ENCODE results near the gene SLC9A7. TPM values are rescaled to one million over a fixed set of nuclear protein-coding genes. Genes with fewer than 3 reads are reported as not detected.

SLC9A7 gene
- total and polyA plus RNA-seq, 2 of the 13 experiments (the other 11 are each of a cell fraction or from before 2014, with no cell fraction given), result 5.8 to 7.2 TPM

- ChIA-PET CTCF (ENCODE audit: low intra/inter-chr PET ratio, low total read pairs) (no interaction called here), POLR2A (no interaction called here)
- in situ Hi-C loops (cut with HindIII; ENCODE audit: extremely low pct_ligation_motif_present, low pct_unique_long_range_greater_than_20kb) (no loop called here), intact Hi-C loops (cut with micrococcal nuclease; ENCODE audit: unreplicated experiment) (loop anchor here (5.0 kb wide), 1 partner anchor 71 kb away; the partner anchor contains the start of gene CHST7)
- no peaks in the 10 kb centered on the region for H4K20me1 ChIP-seq (ENCODE audit: insufficient read depth, low read length)
- no peaks in the 10 kb centered on the region for H3K9me3 ChIP-seq (ENCODE audit: low read length)
- no TSS peak for BruUV-seq (replicated peaks)
- no peak for DNase-seq (ENCODE audit: low spot score)
- no peaks in the 10 kb centered on the region for H3K79me2 ChIP-seq (ENCODE audit: insufficient read depth, low read length)
- TF ChIP-seq AKAP8 (CRISPR knock-in tag; IDR thresholded peaks at IDR 0.05) (no peak), ZNF10 (CRISPR knock-in tag; IDR thresholded peaks at IDR 0.05; ENCODE audit: borderline replicate concordance, low read depth) (no peak), GATAD1 (CRISPR knock-in tag; IDR thresholded peaks at IDR 0.05) (no peak), KLF11 (CRISPR knock-in tag; IDR thresholded peaks at IDR 0.05) (no peak), ZNF570 (CRISPR knock-in tag; IDR thresholded peaks at IDR 0.05; ENCODE audit: borderline replicate concordance) (no peak), REXO4 (CRISPR knock-in tag; IDR thresholded peaks at IDR 0.05; ENCODE audit: borderline replicate concordance) (no peak), ZNF274 (CRISPR knock-in tag; IDR thresholded peaks at IDR 0.05) (no peak), ZNF850 (CRISPR knock-in tag; conservative IDR thresholded peaks at IDR 0.05) (no peak), CENPX (CRISPR knock-in tag; IDR thresholded peaks at IDR 0.05) (no peak), ZNF407 (CRISPR knock-in tag; IDR thresholded peaks at IDR 0.05; ENCODE audit: not compliant biosample characterization) (no peak), ZNF83 (CRISPR knock-in tag; IDR thresholded peaks at IDR 0.05; ENCODE audit: borderline replicate concordance) (no peak), PHF5A (CRISPR knock-in tag; IDR thresholded peaks at IDR 0.05; ENCODE audit: low read depth, unreplicated experiment) (no peak), ZBTB20 (CRISPR knock-in tag; IDR thresholded peaks at IDR 0.05; ENCODE audit: borderline replicate concordance, low read depth) (no peak), ZNF790 (CRISPR knock-in tag; IDR thresholded peaks at IDR 0.05; ENCODE audit: borderline replicate concordance) (no peak), HOXA9 (CRISPR knock-in tag; IDR thresholded peaks at IDR 0.05; ENCODE audit: borderline replicate concordance) (no peak), GTF3A (CRISPR knock-in tag; conservative IDR thresholded peaks at IDR 0.05) (no peak), FLYWCH1 (CRISPR knock-in tag; IDR thresholded peaks at IDR 0.05) (no peak)
- TF ChIP-seq, protein P1, sequence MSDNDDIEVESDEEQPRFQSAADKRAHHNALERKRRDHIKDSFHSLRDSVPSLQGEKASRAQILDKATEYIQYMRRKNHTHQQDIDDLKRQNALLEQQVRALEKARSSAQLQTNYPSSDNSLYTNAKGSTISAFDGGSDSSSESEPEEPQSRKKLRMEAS (IDR thresholded peaks at IDR 0.05), result no peak
- no peaks in the 10 kb centered on the region for H3K27me3 ChIP-seq (ENCODE audit: control insufficient read depth in 1 of 2, insufficient read depth in 2 of 2, low read length in 2 of 2)
- H3K36me3 ChIP-seq (replicated peaks in 1 of 2; ENCODE audit: control insufficient read depth in 1 of 2, insufficient read depth in 2 of 2, low read length in 2 of 2), result no peaks in the 10 kb centered on the region
- H3K4me1 ChIP-seq (ENCODE audit: insufficient read depth, low read length), result no peaks in the 10 kb centered on the region
- H3K27ac ChIP-seq (ENCODE audit: extremely low read length, insufficient read depth, low read length), result no peak overlapping the region
- FAIRE-seq, result no peak
- no peak overlapping the region for H3K9ac ChIP-seq (ENCODE audit: insufficient read depth, low read depth, low read length)
- no peak overlapping the region for H3K4me2 ChIP-seq (ENCODE audit: low read depth, low read length)
- no peak overlapping the region for H2AFZ ChIP-seq (ENCODE audit: low read length)
- H3K4me3 ChIP-seq (replicated peaks in 1 of 3; ENCODE audit: insufficient read depth in 1 of 3, low read depth in 2 of 3, low read length in 3 of 3), result no peak overlapping the region
- no peak for ATAC-seq
- WGBS (ENCODE audit: low lambda C conversion rate), result 85% methylated on average over 3 of the region's 3 CpGs
Measured at GRCh38 chrX:46643636-46644035, 115.3 kb downstream of the SLC9A7 start.

Measured in HepG2 (cell line).